ENCODE data around the gene CUL1. TPM values are rescaled to one million over a fixed set of nuclear protein-coding genes. Genes with fewer than 3 reads are reported as not detected.

The CUL1 gene
- polyA plus RNA-seq, 1 donor from 2014 or later = 77.5 TPM

GRCh38 chr7:148782757-148783456, 84.2 kb downstream of the CUL1 start:
- Histone ChIP-seq H3K9me3 (ENCODE audit: low read length) (no peaks in the 10 kb centered on the region), H3K79me2 (replicated peaks; ENCODE audit: insufficient read depth, low read length) (no peaks in the 10 kb centered on the region), H3K36me3 (ENCODE audit: insufficient read depth, low read length) (peaks cover 12% of the 10 kb centered on the region), H3K9ac (ENCODE audit: low read length) (no peak overlapping the region), H3K27ac (ENCODE audit: low read length) (no peak overlapping the region), H3K4me2 (ENCODE audit: low read length) (no peak overlapping the region), H3K27me3 (ENCODE audit: insufficient read depth, low read depth, low read length) (no peaks in the 10 kb centered on the region), H3F3A (ENCODE audit: insufficient read depth, low read length, poor library complexity, severe bottlenecking) (no peaks in the 10 kb centered on the region), H2AFZ (ENCODE audit: low read depth, low read length) (no peak overlapping the region), H3K4me3 (ENCODE audit: low read length) (no peak overlapping the region), H3K9me2 (ENCODE audit: insufficient read depth, low read length) (no peaks in the 10 kb centered on the region), H4K20me1 (ENCODE audit: insufficient read depth) (no peaks in the 10 kb centered on the region)
- no peak for TF ChIP-seq EP300 (conservative IDR thresholded peaks at IDR 0.05; ENCODE audit: poor library complexity, severe bottlenecking)
- no peak for TF ChIP-seq SMC3 (conservative IDR thresholded peaks at IDR 0.05; ENCODE audit: poor library complexity)
- no peak for TF ChIP-seq POLR2AphosphoS5 (IDR thresholded peaks at IDR 0.05)
- no peak for TF ChIP-seq EZH2 (IDR thresholded peaks at IDR 0.05; ENCODE audit: borderline replicate concordance, insufficient read depth, low read length, poor library complexity, severe bottlenecking)
- TF ChIP-seq, protein P1, sequence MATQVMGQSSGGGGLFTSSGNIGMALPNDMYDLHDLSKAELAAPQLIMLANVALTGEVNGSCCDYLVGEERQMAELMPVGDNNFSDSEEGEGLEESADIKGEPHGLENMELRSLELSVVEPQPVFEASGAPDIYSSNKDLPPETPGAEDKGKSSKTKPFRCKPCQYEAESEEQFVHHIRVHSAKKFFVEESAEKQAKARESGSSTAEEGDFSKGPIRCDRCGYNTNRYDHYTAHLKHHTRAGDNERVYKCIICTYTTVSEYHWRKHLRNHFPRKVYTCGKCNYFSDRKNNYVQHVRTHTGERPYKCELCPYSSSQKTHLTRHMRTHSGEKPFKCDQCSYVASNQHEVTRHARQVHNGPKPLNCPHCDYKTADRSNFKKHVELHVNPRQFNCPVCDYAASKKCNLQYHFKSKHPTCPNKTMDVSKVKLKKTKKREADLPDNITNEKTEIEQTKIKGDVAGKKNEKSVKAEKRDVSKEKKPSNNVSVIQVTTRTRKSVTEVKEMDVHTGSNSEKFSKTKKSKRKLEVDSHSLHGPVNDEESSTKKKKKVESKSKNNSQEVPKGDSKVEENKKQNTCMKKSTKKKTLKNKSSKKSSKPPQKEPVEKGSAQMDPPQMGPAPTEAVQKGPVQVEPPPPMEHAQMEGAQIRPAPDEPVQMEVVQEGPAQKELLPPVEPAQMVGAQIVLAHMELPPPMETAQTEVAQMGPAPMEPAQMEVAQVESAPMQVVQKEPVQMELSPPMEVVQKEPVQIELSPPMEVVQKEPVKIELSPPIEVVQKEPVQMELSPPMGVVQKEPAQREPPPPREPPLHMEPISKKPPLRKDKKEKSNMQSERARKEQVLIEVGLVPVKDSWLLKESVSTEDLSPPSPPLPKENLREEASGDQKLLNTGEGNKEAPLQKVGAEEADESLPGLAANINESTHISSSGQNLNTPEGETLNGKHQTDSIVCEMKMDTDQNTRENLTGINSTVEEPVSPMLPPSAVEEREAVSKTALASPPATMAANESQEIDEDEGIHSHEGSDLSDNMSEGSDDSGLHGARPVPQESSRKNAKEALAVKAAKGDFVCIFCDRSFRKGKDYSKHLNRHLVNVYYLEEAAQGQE (IDR thresholded peaks at IDR 0.05; ENCODE audit: borderline replicate concordance) = no peak
- no peak for TF ChIP-seq RAD21 (conservative IDR thresholded peaks at IDR 0.05)
- no peak for TF ChIP-seq TAF1 (IDR thresholded peaks at IDR 0.05; ENCODE audit: low read depth)
- no peak for TF ChIP-seq MXI1 (conservative IDR thresholded peaks at IDR 0.05; ENCODE audit: poor library complexity, severe bottlenecking)
- no peak for TF ChIP-seq CTCF (IDR thresholded peaks at IDR 0.05; ENCODE audit: poor library complexity, severe bottlenecking)

- no peaks in the 10 kb centered on the region for H3F3A ChIP-seq (ENCODE audit: insufficient read depth, low read length, poor library complexity, severe bottlenecking)
- no peaks in the 10 kb centered on the region for H3K27me3 ChIP-seq (ENCODE audit: insufficient read depth, low read depth, low read length)
- no peak overlapping the region for H3K27ac ChIP-seq (ENCODE audit: low read length)
- H2AFZ ChIP-seq (ENCODE audit: low read depth, low read length) = no peak overlapping the region
- H3K4me3 ChIP-seq (ENCODE audit: low read length) = no peak overlapping the region
- no peaks in the 10 kb centered on the region for H3K79me2 ChIP-seq (replicated peaks; ENCODE audit: insufficient read depth, low read length)
- no peak for TF ChIP-seq EZH2 (IDR thresholded peaks at IDR 0.05; ENCODE audit: borderline replicate concordance, insufficient read depth, low read length, poor library complexity, severe bottlenecking)
- TF ChIP-seq, protein P1 (IDR thresholded peaks at IDR 0.05; ENCODE audit: borderline replicate concordance) = no peak
- no peak for TF ChIP-seq RAD21 (conservative IDR thresholded peaks at IDR 0.05)
- no peaks in the 10 kb centered on the region for H4K20me1 ChIP-seq (ENCODE audit: insufficient read depth)
- no peaks in the 10 kb centered on the region for H3K9me3 ChIP-seq (ENCODE audit: low read length)
- no peaks in the 10 kb centered on the region for H3K9me2 ChIP-seq (ENCODE audit: insufficient read depth, low read length)
- no peak overlapping the region for H3K9ac ChIP-seq (ENCODE audit: low read length)
- H3K36me3 ChIP-seq (ENCODE audit: insufficient read depth, low read length) = peaks cover 9% of the 10 kb centered on the region
- H3K4me2 ChIP-seq (ENCODE audit: low read length) = no peak overlapping the region
Observed at GRCh38 chr7:148783801-148784527, 85.3 kb downstream of the CUL1 start.
